NAMALWA (cell line): ENCODE measurements around the gene CCL2.
"Not testable (repeated sequence)": the region's sequence is repeated elsewhere in the genome, so short reads cannot be mapped to it uniquely, and the experiment has no call there.

ENCODE experiments used
- DNase-seq: peaks from one replicate; pipeline ENCODE4 v3.0.0-alpha.2; 2015; ENCODE audit warnings: low spot score

CCL2 gene

GRCh38 chr17:34254651-34255380 lies at the start of gene CCL2:
Gene CCL2, plus strand, starts transcription at chr17:34255285. Its CDS starts 65 bp downstream, at chr17:34255350.
- no peak for DNase-seq

GRCh38 chr17:34205401-34205800 lies 49.7 kb upstream of the CCL2 start:
- no peak for DNase-seq

- DNase-seq: no peak
These were observed 48.5 kb upstream of the CCL2 start for GRCh38 chr17:34206569-34206968.

- no peak for DNase-seq
These were observed 47.5 kb upstream of the CCL2 start for GRCh38 chr17:34207572-34207971.

- DNase-seq: no peak
These were observed 36.3 kb upstream of the CCL2 start for GRCh38 chr17:34218748-34219147.

GRCh38 chr17:34219405-34219804 lies 35.7 kb upstream of the CCL2 start:
- DNase-seq: no peak

- no peak for DNase-seq
These were observed 34.9 kb upstream of the CCL2 start for GRCh38 chr17:34220045-34220751.

GRCh38 chr17:34220752-34221395 lies 34.2 kb upstream of the CCL2 start:
- DNase-seq: no peak

GRCh38 chr17:34221411-34221810 lies 33.7 kb upstream of the CCL2 start:
- no peak for DNase-seq

- DNase-seq: no peak
These were observed 32.2 kb upstream of the CCL2 start for GRCh38 chr17:34222722-34223497.

GRCh38 chr17:34225046-34225445 lies 30.0 kb upstream of the CCL2 start:
- DNase-seq: no peak

GRCh38 chr17:34226011-34226743 lies 28.9 kb upstream of the CCL2 start:
- DNase-seq: no peak

- DNase-seq: no peak
These were observed 28.4 kb upstream of the CCL2 start for GRCh38 chr17:34226744-34227034.

- DNase-seq: not testable (repeated sequence)
These were observed 27.8 kb upstream of the CCL2 start for GRCh38 chr17:34227293-34227692.

- DNase-seq: no peak
These were observed 27.4 kb upstream of the CCL2 start for GRCh38 chr17:34227707-34228106.

GRCh38 chr17:34228781-34229180 lies 26.3 kb upstream of the CCL2 start:
- no peak for DNase-seq

- no peak for DNase-seq
These were observed 24.7 kb upstream of the CCL2 start for GRCh38 chr17:34230342-34230741.

GRCh38 chr17:34234616-34235015 lies 20.5 kb upstream of the CCL2 start:
- DNase-seq: no peak

- no peak for DNase-seq
These were observed 19.6 kb upstream of the CCL2 start for GRCh38 chr17:34235389-34236028.

- no peak for DNase-seq
These were observed 18.7 kb upstream of the CCL2 start for GRCh38 chr17:34236281-34236892.

- DNase-seq: no peak
These were observed 17.6 kb upstream of the CCL2 start for GRCh38 chr17:34237458-34237857.
